Neural progenitor cell (in vitro differentiated cells): Measurements from ENCODE around the gene IL33.

Experiments
- EZH2 ChIP-seq: fragments of 200-600 bp; sonication (generic); IDR thresholded peaks from 2 replicates; pipeline ENCODE4 v1.6.1; 2017; ENCODE audit warnings: antibody characterized with exemption, mild to moderate bottlenecking, moderate library complexity
- EZH2phosphoT487 ChIP-seq: fragments of 200-600 bp; sonication (generic); IDR thresholded peaks from 2 replicates; pipeline ENCODE4 v1.6.1; 2017; ENCODE audit warnings: antibody characterized with exemption
- TF ChIP-seq, protein P1 (sequence below): fragments of 200-600 bp; sonication (generic); IDR thresholded peaks from 2 replicates; pipeline ENCODE4 v1.5.1; 2017; ENCODE audit warnings: antibody characterized with exemption, mild to moderate bottlenecking

DNA sequence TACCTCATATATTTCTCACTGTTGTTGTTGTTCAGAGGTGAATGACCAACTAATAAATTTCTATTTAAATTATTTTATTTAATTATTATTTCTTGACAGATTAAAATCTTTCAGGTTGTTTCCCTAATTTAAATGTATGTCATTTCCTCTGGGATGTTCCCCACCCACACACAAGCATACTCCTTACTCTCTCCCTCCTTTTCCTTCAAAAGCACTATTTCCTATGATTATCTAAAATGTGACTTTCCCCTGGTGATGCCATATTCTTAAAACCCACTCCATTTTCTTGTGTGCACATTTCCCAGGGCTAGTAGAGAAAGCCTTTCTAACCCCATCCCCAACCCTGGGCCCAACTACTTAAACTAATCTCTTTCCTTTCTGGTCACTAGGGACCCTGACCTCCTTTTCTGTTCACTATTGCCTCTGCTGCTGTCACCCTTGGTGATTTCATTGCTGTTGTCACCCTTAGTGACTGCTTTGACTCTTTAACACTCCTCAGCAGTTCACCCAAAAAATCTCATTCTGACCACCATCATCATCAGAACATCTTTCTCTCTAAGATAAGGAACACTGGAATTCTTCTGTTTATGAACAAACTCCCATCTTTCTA, 16.8 kb downstream of the IL33 start:
- TF ChIP-seq EZH2 = no peak
- TF ChIP-seq, protein P1, sequence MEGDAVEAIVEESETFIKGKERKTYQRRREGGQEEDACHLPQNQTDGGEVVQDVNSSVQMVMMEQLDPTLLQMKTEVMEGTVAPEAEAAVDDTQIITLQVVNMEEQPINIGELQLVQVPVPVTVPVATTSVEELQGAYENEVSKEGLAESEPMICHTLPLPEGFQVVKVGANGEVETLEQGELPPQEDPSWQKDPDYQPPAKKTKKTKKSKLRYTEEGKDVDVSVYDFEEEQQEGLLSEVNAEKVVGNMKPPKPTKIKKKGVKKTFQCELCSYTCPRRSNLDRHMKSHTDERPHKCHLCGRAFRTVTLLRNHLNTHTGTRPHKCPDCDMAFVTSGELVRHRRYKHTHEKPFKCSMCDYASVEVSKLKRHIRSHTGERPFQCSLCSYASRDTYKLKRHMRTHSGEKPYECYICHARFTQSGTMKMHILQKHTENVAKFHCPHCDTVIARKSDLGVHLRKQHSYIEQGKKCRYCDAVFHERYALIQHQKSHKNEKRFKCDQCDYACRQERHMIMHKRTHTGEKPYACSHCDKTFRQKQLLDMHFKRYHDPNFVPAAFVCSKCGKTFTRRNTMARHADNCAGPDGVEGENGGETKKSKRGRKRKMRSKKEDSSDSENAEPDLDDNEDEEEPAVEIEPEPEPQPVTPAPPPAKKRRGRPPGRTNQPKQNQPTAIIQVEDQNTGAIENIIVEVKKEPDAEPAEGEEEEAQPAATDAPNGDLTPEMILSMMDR = no peak
- TF ChIP-seq EZH2phosphoT487 = no peak
